Spleen (tissue), 7 donors: Measurements from ENCODE around the gene FHAD1.

Experiments
- POLR2A ChIP-seq, 3 donors: fragments of 450-650 bp; IDR thresholded peaks; one replicate each; pipeline ENCODE4 v1.5.1; 2017; ENCODE audit warnings: antibody characterized with exemption in 3 of 3, mild to moderate bottlenecking in 1 of 3
- POLR2AphosphoS5 ChIP-seq, 3 donors: sonication (generic); formaldehyde crosslinking; IDR thresholded peaks; one replicate each; pipeline ENCODE4 v1.5.1; 2017; ENCODE audit warnings: antibody characterized with exemption in 3 of 3
- TF ChIP-seq, protein P1 (sequence below), 11 experiments: fragments of 200-600 bp in 7 of 11; fragments of 450-650 bp in 4 of 11; sonication (generic) in 4 of 11; IDR thresholded peaks in 8 of 11; conservative IDR thresholded peaks in 3 of 11; 1 replicate in 7 of 11; 2 replicates in 4 of 11; pipeline versions ENCODE4 v1.4.0 to v1.8.0; 2016 to 2021; ENCODE audit warnings: antibody characterized with exemption in 11 of 11, inconsistent platforms in 4 of 11, mild to moderate bottlenecking in 1 of 11
- donor health status: DM: no; HTN: no; CAD: no; lungs with moderate emphysema.
- donor health status: DM: no; HTN: no; CAD: no.
- donor health status: DM: no; HTN: no; CAD: no.

DNA sequence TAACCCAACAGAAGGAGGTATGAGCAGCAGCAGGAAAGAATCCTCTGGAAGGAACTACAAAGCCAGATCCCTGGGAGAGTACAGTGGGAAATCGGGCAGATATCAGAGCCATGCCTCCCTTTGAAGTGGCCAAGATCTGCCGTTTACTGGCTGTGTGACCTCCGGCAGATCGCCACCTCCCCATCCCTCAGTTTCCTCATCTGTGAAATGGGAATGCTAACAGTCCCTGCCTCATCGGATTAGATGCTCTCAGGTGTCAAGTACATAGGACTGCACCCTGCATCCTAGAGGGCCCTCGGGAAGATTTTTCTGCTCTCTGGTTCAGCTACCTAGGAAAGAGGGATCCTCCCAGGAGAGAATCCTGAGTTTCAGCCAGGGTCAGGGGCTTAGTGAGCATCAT, 102.1 kb downstream of the FHAD1 start:
- TF ChIP-seq, protein P1, sequence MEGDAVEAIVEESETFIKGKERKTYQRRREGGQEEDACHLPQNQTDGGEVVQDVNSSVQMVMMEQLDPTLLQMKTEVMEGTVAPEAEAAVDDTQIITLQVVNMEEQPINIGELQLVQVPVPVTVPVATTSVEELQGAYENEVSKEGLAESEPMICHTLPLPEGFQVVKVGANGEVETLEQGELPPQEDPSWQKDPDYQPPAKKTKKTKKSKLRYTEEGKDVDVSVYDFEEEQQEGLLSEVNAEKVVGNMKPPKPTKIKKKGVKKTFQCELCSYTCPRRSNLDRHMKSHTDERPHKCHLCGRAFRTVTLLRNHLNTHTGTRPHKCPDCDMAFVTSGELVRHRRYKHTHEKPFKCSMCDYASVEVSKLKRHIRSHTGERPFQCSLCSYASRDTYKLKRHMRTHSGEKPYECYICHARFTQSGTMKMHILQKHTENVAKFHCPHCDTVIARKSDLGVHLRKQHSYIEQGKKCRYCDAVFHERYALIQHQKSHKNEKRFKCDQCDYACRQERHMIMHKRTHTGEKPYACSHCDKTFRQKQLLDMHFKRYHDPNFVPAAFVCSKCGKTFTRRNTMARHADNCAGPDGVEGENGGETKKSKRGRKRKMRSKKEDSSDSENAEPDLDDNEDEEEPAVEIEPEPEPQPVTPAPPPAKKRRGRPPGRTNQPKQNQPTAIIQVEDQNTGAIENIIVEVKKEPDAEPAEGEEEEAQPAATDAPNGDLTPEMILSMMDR (IDR thresholded peaks at IDR 0.05 in 8 of 11, conservative IDR thresholded peaks at IDR 0.05 in 3 of 11) = no peak
- TF ChIP-seq POLR2A (IDR thresholded peaks at IDR 0.05) = no peak
- no peak for TF ChIP-seq POLR2AphosphoS5 (IDR thresholded peaks at IDR 0.05)
